GM18868 (cell line): ENCODE data around the gene CDHR3.
"Not testable (repeated sequence)": the region's sequence is repeated elsewhere in the genome, so short reads cannot be mapped to it uniquely, and the experiment has no call there.

Experiments
- ATAC-seq: cut with Tn5 transposase; IDR thresholded peaks from one replicate; pipeline ENCODE4 v1.9.1; 2021; ENCODE audit warnings: mild to moderate bottlenecking, moderate library complexity; ENCODE audit not compliant: unreplicated experiment

CDHR3 gene

DNA sequence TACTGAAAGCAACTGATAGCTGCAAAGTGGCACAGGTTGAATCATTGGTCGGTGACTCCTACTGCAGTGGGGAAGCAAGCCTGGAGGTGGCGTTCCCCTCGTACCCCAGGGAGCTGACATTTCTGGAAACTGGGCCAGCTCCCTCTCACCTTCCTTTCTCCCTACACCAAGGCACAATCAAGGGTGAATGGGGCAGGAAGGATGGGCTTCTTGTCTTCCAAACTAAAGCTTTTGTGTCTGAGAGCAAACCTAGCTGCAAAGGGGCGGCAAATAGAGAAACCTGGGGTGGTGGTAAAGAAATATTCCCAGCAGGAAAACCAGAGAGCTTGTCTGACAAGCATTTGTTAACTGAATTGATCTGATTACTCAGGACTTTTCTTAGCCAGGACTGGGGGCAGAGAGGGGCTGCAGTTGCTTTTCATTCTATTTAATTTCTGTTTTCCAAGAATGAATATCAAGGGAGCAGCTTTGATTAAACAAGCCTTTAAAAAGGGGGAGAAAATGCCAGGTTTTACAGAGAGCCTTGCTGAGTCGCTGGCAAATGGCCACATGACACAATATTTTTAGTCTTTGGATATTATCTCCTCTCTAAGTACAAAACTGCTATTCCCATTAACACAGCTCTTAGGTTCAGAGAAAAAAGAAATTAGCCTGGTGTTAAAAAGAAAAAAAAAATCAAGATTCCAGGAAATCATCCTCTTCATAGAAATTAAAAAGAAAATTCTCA, 27.8 kb downstream of the CDHR3 start:
- ATAC-seq: no peak

DNA sequence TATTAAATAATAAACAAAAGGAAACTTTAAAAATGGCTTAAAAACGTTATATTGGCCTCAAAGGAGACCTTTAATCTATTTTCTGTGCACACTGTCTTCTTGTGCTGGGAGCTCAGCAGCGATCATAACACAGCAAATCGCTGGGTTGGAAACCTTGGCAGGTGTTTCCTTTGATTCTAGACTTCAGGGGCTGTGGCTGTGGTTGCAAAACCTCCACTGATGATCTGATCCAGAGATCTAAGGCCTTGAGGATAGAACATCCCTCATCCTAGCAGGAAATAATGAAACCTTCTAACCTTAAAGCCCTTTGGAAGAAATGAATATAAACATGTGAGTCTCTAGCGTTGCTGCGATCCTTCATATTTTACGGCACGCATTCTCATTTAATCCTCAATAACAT, 29.8 kb downstream of the CDHR3 start:
- ATAC-seq: no peak

GRCh38 chr7:105996860-105997737, 34.0 kb downstream of the CDHR3 start:
- no peak for ATAC-seq

- ATAC-seq: no peak
Measured at GRCh38 chr7:105999256-105999655, 36.2 kb downstream of the CDHR3 start.

DNA sequence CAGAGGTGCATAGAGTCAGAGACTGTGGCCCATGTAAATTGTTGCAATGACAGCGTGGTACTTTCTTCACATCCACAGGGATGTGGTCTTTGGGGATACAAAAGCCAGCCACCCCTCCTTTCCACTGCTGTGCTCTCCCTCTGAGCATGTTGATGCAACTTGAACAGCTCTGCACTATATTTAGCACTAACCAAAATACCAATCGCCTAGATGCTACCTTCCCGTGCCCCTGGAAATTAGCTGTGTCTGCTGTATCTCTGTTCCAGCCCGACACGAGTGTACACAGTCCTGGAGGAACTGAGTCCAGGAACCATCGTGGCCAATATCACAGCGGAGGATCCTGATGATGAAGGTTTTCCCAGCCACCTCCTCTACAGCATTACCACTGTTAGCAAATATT, 38.1 kb downstream of the CDHR3 start:
- ATAC-seq: no peak

DNA sequence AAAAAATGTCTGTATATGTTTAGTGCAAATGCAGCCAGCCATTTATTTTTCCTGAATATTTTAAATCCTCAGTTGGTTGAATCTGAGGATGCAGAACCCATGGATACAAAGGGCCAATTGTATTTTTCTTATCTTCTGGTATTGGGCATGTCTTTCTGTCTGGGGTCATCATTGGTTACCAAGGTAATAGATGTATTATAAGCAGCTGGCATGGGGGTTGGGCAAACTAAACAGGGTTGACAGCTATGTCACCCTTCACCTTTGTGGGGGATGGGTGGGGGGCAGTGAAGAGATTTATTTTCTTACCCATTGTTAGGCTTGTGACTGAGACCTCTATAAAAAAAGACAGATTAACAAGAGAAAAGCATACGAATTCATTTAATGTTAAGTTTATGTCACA, 38.8 kb downstream of the CDHR3 start:
- no peak for ATAC-seq

GRCh38 chr7:106003525-106004064, 40.5 kb downstream of the CDHR3 start:
- ATAC-seq: no peak

DNA sequence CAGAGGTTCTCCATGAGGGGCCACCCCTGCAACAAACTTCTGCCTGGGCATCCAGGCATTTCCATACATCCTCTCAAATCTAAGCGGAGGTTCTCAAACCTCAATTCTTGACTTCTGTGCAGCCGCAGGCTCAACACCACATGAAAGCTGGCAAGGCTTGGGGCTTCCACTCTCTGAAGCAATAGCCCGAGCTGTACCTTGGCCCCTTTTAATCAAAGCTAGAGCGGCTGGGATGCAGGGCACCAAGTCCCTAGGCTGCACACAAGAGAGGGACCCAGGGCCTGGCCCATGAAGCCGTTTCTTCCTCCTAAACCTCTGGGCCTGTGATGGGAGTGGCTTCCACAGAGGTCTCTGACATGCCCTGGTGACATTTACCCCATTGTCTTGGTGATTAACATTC, 43.8 kb downstream of the CDHR3 start:
- ATAC-seq: no peak

- not testable (repeated sequence) for ATAC-seq
Measured at GRCh38 chr7:106007796-106008195, 44.7 kb downstream of the CDHR3 start.

GRCh38 chr7:106009503-106010226, 46.6 kb downstream of the CDHR3 start:
- peak; percentile 85 for ATAC-seq

GRCh38 chr7:106010331-106010730, 47.3 kb downstream of the CDHR3 start:
- ATAC-seq: no peak

GRCh38 chr7:106010866-106011265, 47.8 kb downstream of the CDHR3 start:
- ATAC-seq: no peak

DNA sequence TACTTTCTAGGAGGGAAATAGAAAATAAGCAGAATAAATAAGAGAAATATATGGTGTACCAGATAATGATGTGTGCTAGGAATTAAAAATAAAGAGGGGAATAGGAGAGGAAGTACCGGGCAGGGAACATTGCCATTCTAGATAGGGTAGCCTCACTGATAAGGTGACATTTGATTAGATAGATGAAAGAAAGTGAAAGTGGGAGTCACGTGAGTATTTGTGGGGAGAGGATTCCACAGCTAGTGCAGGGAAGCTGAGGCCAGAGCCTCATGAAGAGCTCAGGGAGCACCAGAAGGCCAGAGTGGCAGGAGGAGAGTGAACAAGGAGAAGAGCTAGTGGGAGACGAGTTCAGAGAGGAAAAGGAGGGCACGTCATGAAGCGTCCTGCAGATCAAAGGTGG, 49.1 kb downstream of the CDHR3 start:
- no peak for ATAC-seq

DNA sequence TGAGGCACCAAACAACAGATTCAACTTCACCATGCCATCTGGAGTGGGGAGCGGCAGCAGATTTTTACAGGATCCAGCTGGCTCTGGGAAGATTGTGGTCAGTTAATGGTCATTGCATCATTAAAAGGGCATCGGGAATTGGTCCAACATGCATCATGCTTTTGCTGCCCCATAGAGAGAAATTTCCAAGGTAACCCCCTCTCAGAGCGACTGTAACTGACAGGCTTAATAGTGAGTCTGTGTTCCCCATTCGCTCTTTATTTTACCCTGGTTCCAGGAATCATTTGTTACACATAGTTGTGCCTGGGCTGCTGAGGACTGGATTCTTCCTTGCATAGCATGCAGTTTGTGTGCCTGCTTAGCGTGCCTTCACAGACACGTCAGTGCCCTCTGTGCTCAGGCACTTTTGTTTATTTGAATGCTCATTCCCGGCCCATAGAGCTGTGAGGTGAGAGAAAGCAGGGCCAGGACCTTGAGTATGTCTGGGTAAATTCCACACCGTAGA, 49.9 kb downstream of the CDHR3 start:
- no peak for ATAC-seq

DNA sequence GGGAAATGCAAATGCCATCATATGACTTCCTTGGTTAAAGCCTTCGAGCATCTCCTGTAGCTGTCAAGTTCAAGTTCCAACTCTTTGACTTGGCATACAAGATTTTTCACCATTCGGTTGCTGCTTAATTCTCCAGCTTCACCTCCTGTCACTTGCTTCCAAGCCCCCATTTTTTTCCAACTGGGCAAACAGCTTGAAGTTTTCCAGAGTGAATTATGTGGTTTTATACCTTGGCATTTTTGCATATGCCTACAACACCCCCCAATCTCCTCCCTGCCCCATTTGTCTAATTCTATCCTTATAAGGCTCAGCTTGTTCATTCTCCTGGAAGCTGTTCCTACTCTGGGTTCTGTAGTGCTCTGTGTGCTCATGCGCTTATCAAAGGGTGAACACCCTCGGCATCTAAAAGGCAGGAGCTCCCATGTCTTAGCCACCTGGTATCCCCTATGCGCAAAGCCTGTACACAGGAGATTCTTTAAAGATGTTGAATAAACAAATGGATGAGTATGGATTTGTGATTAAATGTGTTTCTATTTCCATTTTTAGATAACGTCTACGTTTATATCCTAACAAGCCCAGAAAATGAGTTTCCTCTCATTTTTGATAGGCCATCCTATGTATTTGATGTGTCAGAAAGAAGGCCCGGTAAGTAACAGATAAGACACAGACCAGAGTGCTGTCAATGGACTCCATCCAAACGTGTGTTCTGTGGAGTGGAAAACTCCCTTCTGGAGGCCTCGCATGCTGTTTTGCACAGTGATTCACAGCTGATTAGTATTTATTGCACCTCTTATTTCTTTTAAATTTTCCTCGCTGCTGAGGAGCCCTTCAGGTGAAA, 52.5 kb downstream of the CDHR3 start:
- no peak for ATAC-seq

- ATAC-seq: no peak
Measured at GRCh38 chr7:106016331-106016730, 53.3 kb downstream of the CDHR3 start.

GRCh38 chr7:106017657-106018056, 54.6 kb downstream of the CDHR3 start:
- ATAC-seq: no peak

- ATAC-seq: no peak
Measured at GRCh38 chr7:106018566-106019469, 55.8 kb downstream of the CDHR3 start.

DNA sequence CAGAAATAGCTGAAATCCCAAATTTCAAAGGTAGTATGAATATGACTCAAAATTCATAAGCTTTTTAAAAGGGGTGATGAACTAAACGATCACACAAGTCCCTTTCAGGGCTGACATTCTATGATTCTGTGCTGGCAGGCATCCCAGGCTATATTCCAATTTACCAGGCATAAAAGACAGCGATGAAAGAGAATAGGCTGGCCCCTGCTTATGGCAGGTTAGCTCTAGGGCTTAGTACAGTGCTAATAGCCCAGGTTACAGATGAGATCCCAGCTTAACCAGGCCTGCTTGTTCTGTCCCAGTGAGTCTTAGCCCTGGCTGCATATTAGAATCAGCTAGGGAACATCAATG, 56.4 kb downstream of the CDHR3 start:
- ATAC-seq: no peak
